AG04450 (cell line): Measurements from ENCODE around the gene KRT75. TPM values are rescaled to one million over a fixed set of nuclear protein-coding genes. Genes with fewer than 3 reads are reported as not detected.

ENCODE experiments used
- CTCF ChIA-PET: fragments of 300-600, 350-600 bp; formaldehyde crosslinking; extraction: SDS; loops from one replicate; lab custom pipeline; 2022; ENCODE audit warnings: antibody characterized with exemption, inconsistent platforms; lab: Charles Lee
- POLR2A ChIA-PET: fragments of 350-600 bp; formaldehyde crosslinking; extraction: SDS; loops from one replicate; lab custom pipeline; 2021; ENCODE audit warnings: antibody characterized with exemption, inconsistent platforms; lab: Yijun Ruan, JAX
- DNase-seq: peaks from one replicate; pipeline ENCODE4 v3.0.0-alpha.2; 2011; ENCODE audit warnings: low read depth, low spot score
- H3K27ac ChIP-seq: one replicate; pipeline ENCODE4 v1.5.1; 2012; ENCODE audit warnings: low read depth, low read length, control low read depth
- H3K27me3 ChIP-seq: one replicate; pipeline ENCODE4 v1.6.0; 2012; ENCODE audit warnings: low read length; ENCODE audit not compliant: control insufficient read depth, insufficient read depth
- H3K4me3 ChIP-seq: 2 replicates; pipeline ENCODE4 v1.5.1; 2011; ENCODE audit warnings: mild to moderate bottlenecking, low read depth, low read length, control low read depth
- H3K9me3 ChIP-seq: 2 replicates; pipeline ENCODE4 v1.5.1; 2012; ENCODE audit warnings: low read length; ENCODE audit not compliant: control insufficient read depth, insufficient read depth
- polyA plus RNA-seq: library from polyadenylated mRNA; depleted of rRNA; stranded (reverse); fragments of >200 nt; gene quantifications from 2 replicates; pipeline ENCODE4 v1.2.3, GENCODE V29; 2011; rRNA removed
- TF ChIP-seq, protein P1 (sequence below): IDR thresholded peaks from 2 replicates; pipeline ENCODE4 v1.5.1; 2011; ENCODE audit warnings: low read depth, low read length, control low read depth, inconsistent platforms

KRT75 gene
- polyA plus RNA-seq, 1 experiment, result not detected

DNA sequence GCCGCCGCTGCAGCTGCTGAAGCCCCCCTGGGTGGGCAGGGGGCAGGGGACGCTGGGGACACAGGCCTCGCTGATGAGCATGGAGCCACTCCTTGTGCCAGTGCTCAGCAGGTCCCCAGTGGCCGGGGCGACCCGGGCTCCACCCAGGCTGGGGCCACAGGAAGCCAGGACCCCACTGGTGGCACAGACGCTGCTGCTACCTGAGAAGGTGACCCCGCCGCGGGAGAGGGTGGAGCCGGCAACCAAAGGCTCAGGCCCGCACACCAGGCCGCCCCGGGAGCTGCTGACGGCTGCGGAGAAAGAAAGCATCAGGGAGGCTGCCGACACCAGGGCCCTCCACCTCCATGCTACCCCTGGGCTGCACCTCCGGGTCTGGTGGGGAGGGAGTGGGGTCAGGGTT is 56.1 kb downstream of the KRT75 start:
- TF ChIP-seq, protein P1, sequence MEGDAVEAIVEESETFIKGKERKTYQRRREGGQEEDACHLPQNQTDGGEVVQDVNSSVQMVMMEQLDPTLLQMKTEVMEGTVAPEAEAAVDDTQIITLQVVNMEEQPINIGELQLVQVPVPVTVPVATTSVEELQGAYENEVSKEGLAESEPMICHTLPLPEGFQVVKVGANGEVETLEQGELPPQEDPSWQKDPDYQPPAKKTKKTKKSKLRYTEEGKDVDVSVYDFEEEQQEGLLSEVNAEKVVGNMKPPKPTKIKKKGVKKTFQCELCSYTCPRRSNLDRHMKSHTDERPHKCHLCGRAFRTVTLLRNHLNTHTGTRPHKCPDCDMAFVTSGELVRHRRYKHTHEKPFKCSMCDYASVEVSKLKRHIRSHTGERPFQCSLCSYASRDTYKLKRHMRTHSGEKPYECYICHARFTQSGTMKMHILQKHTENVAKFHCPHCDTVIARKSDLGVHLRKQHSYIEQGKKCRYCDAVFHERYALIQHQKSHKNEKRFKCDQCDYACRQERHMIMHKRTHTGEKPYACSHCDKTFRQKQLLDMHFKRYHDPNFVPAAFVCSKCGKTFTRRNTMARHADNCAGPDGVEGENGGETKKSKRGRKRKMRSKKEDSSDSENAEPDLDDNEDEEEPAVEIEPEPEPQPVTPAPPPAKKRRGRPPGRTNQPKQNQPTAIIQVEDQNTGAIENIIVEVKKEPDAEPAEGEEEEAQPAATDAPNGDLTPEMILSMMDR, result no peak
- CTCF ChIA-PET, result interaction anchor here (3.5 kb wide), 1 partner anchor 502 kb away, joined by 15 read pairs; no protein-coding TSS in a partner anchor
- Histone ChIP-seq H3K27ac (no peak overlapping the region), H3K4me3 (no peak overlapping the region), H3K27me3 (peaks cover 29% of the 10 kb centered on the region), H3K9me3 (no peaks in the 10 kb centered on the region)
- POLR2A ChIA-PET, result no interaction called here
- no peak for DNase-seq

DNA sequence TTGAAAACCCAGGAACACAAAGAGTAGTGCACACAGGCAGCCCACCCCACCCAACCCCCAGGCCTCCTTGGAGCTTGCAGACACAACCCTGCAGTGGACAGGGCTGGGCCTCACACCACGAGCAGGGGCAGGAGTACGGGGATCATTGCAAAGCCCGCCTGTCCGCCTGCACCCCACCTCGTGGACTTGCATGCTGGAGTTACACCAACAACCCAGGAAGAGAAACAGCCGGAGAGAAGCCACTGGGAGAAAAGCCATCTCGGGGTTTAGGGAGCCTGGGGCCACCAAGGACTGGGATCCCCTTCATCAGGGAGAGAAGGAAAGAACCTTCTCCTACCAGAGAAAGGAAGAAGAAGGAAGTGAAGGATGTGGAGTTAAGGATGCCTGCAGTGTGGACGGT is 56.9 kb downstream of the KRT75 start:
- POLR2A ChIA-PET, result no interaction called here
- TF ChIP-seq, protein P1, result no peak
- no peak overlapping the region for H3K27ac ChIP-seq
- H3K4me3 ChIP-seq, result no peak overlapping the region
- no peak for DNase-seq
- CTCF ChIA-PET, result interaction anchor here (2.6 kb wide), 1 partner anchor 502 kb away, joined by 15 read pairs; no protein-coding TSS in a partner anchor
- peaks cover 27% of the 10 kb centered on the region for H3K27me3 ChIP-seq
- no peaks in the 10 kb centered on the region for H3K9me3 ChIP-seq

Other genes with a start within 250 kb of the KRT75 start
- gene KRT80, start 242.4 kb downstream of the KRT75 start, polyA plus RNA-seq, result 2.1 and 2.3 TPM in 2 replicates
- gene KRT7, start 201.1 kb downstream of the KRT75 start, polyA plus RNA-seq, result 1.0 and 4.6 TPM in 2 replicates
- 0.04 TPM in 1 of 2 replicates, not detected in the other for gene KRT86, start 159.7 kb downstream of the KRT75 start, polyA plus RNA-seq
- gene KRT81, start 142.8 kb downstream of the KRT75 start, polyA plus RNA-seq, result 0.24 and 2.3 TPM in 2 replicates
- 0.04 TPM in 1 of 2 replicates, not detected in the other for gene KRT83, start 113.0 kb downstream of the KRT75 start, polyA plus RNA-seq
- gene KRT85, start 66.9 kb downstream of the KRT75 start, polyA plus RNA-seq, result not detected in 2 replicates
- not detected in 2 replicates for gene KRT84, start 48.7 kb downstream of the KRT75 start, polyA plus RNA-seq
- not detected in 2 replicates for gene KRT82, start 28.0 kb downstream of the KRT75 start, polyA plus RNA-seq
- not detected in 2 replicates for gene KRT6B, start 17.8 kb upstream of the KRT75 start, polyA plus RNA-seq
- not detected in 2 replicates for gene KRT6C, start 39.4 kb upstream of the KRT75 start, polyA plus RNA-seq
- not detected in 2 replicates for gene KRT6A, start 58.9 kb upstream of the KRT75 start, polyA plus RNA-seq
- gene KRT5, start 86.0 kb upstream of the KRT75 start, polyA plus RNA-seq, result 0.31 TPM in 1 of 2 replicates, not detected in the other
- gene KRT71, start 118.8 kb upstream of the KRT75 start, polyA plus RNA-seq, result not detected in 2 replicates
- not detected in 2 replicates for gene KRT74, start 139.5 kb upstream of the KRT75 start, polyA plus RNA-seq
- not detected in 2 replicates for gene KRT72, start 167.1 kb upstream of the KRT75 start, polyA plus RNA-seq
- not detected in 2 replicates for gene KRT73, start 184.2 kb upstream of the KRT75 start, polyA plus RNA-seq
- gene KRT2, start 217.8 kb upstream of the KRT75 start, polyA plus RNA-seq, result not detected in 2 replicates
- gene KRT1, start 246.0 kb upstream of the KRT75 start, polyA plus RNA-seq, result not detected in 2 replicates